ENCODE measurements around the gene CAMTA1.

DNA sequence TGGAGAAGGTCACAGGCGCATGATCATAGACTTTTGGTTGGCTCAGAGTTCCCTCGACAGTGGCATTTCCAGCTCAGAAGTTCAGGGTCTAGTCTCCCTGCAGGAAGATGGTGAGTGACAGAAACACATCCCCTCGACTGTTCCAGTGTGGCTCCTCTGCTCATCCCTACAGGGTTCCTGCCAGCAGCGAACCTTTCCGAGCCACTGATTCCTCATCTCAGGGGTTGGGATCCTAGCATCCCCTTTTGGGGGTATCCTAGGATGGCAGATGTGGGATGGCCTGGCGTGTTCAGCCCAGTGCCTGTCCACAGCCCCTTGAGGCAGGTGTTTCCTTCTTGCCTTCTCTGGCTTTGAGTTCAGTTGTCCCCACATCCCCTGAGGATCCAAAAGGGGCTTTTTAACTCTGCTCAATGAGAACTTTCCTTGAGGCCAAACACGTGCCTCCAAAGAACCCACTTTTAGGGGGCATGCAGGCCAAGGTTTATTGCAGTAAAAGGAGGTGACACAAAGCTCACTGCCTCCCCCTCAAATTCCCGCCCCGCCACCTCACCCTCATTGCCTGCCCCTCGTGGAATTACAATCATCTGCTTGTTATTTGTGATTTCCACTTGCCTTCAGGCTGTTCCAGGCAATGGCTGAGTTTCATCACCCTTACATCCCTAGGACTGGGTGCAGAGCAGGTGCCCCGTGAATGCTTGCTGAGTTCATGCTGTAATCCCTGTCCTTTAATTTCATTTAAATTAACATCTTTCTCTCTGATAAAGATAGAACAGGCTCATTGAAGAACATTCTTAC, 440.7 kb downstream of the CAMTA1 start:
- TF ChIP-seq ZNF266 (tag by site-specific recombination; IDR thresholded peaks at IDR 0.05; ENCODE audit: low read depth) (no peak), ZNF18 (tag by site-specific recombination; IDR thresholded peaks at IDR 0.05) (no peak), ZNF548 (tag by site-specific recombination; IDR thresholded peaks at IDR 0.05) (no peak), CTCF (tag by site-specific recombination; IDR thresholded peaks at IDR 0.05) (no peak), KLF10 (tag by site-specific recombination; IDR thresholded peaks at IDR 0.05) (no peak), ZEB2 (tag by site-specific recombination; IDR thresholded peaks at IDR 0.05) (no peak), KLF1 (tag by site-specific recombination; IDR thresholded peaks at IDR 0.05) (no peak), SP2 (tag by site-specific recombination; IDR thresholded peaks at IDR 0.05) (no peak), YY1 (tag by site-specific recombination; IDR thresholded peaks at IDR 0.05) (no peak), ZNF335 (tag by site-specific recombination; conservative IDR thresholded peaks at IDR 0.05) (no peak)
- TF ChIP-seq, protein P1, sequence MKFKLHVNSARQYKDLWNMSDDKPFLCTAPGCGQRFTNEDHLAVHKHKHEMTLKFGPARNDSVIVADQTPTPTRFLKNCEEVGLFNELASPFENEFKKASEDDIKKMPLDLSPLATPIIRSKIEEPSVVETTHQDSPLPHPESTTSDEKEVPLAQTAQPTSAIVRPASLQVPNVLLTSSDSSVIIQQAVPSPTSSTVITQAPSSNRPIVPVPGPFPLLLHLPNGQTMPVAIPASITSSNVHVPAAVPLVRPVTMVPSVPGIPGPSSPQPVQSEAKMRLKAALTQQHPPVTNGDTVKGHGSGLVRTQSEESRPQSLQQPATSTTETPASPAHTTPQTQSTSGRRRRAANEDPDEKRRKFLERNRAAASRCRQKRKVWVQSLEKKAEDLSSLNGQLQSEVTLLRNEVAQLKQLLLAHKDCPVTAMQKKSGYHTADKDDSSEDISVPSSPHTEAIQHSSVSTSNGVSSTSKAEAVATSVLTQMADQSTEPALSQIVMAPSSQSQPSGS (tag by site-specific recombination; IDR thresholded peaks at IDR 0.05; ENCODE audit: low read depth): no peak
- TF ChIP-seq, protein P2, sequence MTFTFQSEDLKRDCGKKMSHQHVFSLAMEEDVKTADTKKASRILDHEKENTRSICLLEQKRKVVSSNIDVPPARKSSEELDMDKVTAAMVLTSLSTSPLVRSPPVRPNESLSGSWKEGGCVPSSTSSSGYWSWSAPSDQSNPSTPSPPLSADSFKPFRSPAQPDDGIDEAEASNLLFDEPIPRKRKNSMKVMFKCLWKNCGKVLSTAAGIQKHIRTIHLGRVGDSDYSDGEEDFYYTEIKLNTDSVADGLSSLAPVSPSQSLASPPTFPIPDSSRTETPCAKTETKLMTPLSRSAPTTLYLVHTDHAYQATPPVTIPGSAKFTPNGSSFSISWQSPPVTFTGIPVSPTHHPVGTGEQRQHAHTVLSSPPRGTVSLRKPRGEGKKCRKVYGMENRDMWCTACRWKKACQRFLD (tag by site-specific recombination; IDR thresholded peaks at IDR 0.05): no peak

Data from HEK293 (cell line).